HCT116 (cell line): Measurements from ENCODE around the gene SECISBP2.
A peak's percentile ranks its signal among the peaks of the same experiment; 100 is the strongest.

Experiments used
- EZH2 ChIP-seq: fragments of 200-600 bp; sonication (generic); IDR thresholded peaks from 2 replicates; pipeline ENCODE4 v1.6.1; 2017; ENCODE audit warnings: antibody characterized with exemption, mixed run types
- JUND ChIP-seq: IDR thresholded peaks from 2 replicates; pipeline ENCODE4 v1.6.1; 2012
- ZBTB33 ChIP-seq: IDR thresholded peaks from 2 replicates; pipeline ENCODE4 v1.6.1; 2011; ENCODE audit warnings: mild to moderate bottlenecking, low read length, moderate library complexity; ENCODE audit not compliant: insufficient replicate concordance; ENCODE audit errors: extremely low read depth

GRCh38 chr9:89318123-89319014 lies at the start of gene SECISBP2:
- TF ChIP-seq EZH2 (no peak), ZBTB33 (peak; percentile 69), JUND (no peak)
